SU-DHL-6 (cell line): Measurements from ENCODE around the gene ENO1.

Experiments
- H2AFZ ChIP-seq: fragments of 200-600 bp; sonication (generic); 2 replicates; pipeline ENCODE4 v1.6.1; 2014; ENCODE audit warnings: low read depth, mild to moderate bottlenecking, moderate library complexity, mixed read lengths, antibody characterized with exemption, low read length; ENCODE audit not compliant: severe bottlenecking
- H3F3A ChIP-seq: fragments of 200-600 bp; shearing (Covaris generic); 2 replicates; pipeline ENCODE4 v1.6.0; 2016; ENCODE audit warnings: antibody characterized with exemption, mild to moderate bottlenecking; ENCODE audit not compliant: insufficient read depth
- H3K27ac ChIP-seq: fragments of 200-600 bp; sonication (generic); 2 replicates; pipeline ENCODE4 v1.5.1; 2016; ENCODE audit warnings: low read depth, mild to moderate bottlenecking, low read length, moderate library complexity, mixed read lengths
- H3K27me3 ChIP-seq: fragments of 200-600 bp; sonication (generic), shearing (Covaris generic); 2 replicates; pipeline ENCODE4 v1.6.0; 2014; ENCODE audit warnings: mild to moderate bottlenecking, low read length
- H3K36me3 ChIP-seq: fragments of 200-600 bp; sonication (generic); 2 replicates; pipeline ENCODE4 v1.6.1; 2014; ENCODE audit warnings: mild to moderate bottlenecking, low read length, mixed read lengths
- H3K4me2 ChIP-seq: fragments of 300-600, 200-600 bp; shearing (Covaris generic), sonication (generic); 2 replicates; pipeline ENCODE4 v1.6.0; 2014; ENCODE audit warnings: low read length, low read depth, mild to moderate bottlenecking; ENCODE audit not compliant: poor library complexity, severe bottlenecking
- H3K4me3 ChIP-seq: fragments of 200-600 bp; sonication (generic); 2 replicates; pipeline ENCODE4 v1.5.1; 2014; ENCODE audit warnings: antibody characterized with exemption, low read length, mild to moderate bottlenecking, mixed read lengths; ENCODE audit not compliant: insufficient read depth, poor library complexity, severe bottlenecking
- H3K79me2 ChIP-seq: fragments of 200-600 bp; sonication (generic); 2 replicates; pipeline ENCODE4 v1.6.1; 2014; ENCODE audit warnings: mild to moderate bottlenecking, low read length, moderate library complexity; ENCODE audit not compliant: insufficient read depth
- H3K9ac ChIP-seq: fragments of 200-600 bp; sonication (generic); 2 replicates; pipeline ENCODE4 v1.7.0; 2014; ENCODE audit warnings: mild to moderate bottlenecking, low read length
- H3K9me2 ChIP-seq: fragments of 200-600 bp; sonication (generic); replicated peaks from 2 replicates; pipeline ENCODE4 v1.6.1; 2014; ENCODE audit warnings: low read length; ENCODE audit not compliant: insufficient read depth
- H3K9me3 ChIP-seq: fragments of 200-600 bp; sonication (generic); 2 replicates; pipeline ENCODE4 v1.6.1; 2014; ENCODE audit warnings: low read length, mixed read lengths; ENCODE audit not compliant: insufficient read depth
- H4K20me1 ChIP-seq: fragments of 200-600 bp; sonication (generic); 2 replicates; pipeline ENCODE4 v1.6.1; 2014; ENCODE audit warnings: low read depth, mild to moderate bottlenecking, antibody characterized with exemption, low read length, moderate library complexity, mixed read lengths
- CTCF ChIP-seq: fragments of 200-600 bp; sonication (generic); IDR thresholded peaks from one replicate; pipeline ENCODE4 v1.5.1; 2017; ENCODE audit warnings: antibody characterized with exemption, mild to moderate bottlenecking, low read length, moderate library complexity; ENCODE audit not compliant: insufficient read depth, poor library complexity, severe bottlenecking
- EZH2phosphoT487 ChIP-seq: fragments of 200-600 bp; sonication (generic), shearing (Covaris generic); conservative IDR thresholded peaks from 2 replicates; pipeline ENCODE4 v1.6.1; 2018; ENCODE audit warnings: mild to moderate bottlenecking, antibody characterized with exemption, low read length, moderate library complexity, mixed read lengths

Gene ENO1

GRCh38 chr1:8844501-8845006, 33.9 kb downstream of the ENO1 start:
- Histone ChIP-seq H3F3A (no peaks in the 10 kb centered on the region), H3K79me2 (no peaks in the 10 kb centered on the region), H3K4me3 (no peak overlapping the region), H3K9me3 (no peaks in the 10 kb centered on the region), H3K27me3 (no peaks in the 10 kb centered on the region), H3K27ac (no peak overlapping the region), H3K36me3 (no peaks in the 10 kb centered on the region), H3K9ac (no peak overlapping the region), H4K20me1 (no peaks in the 10 kb centered on the region), H3K4me2 (no peak overlapping the region), H2AFZ (no peak overlapping the region), H3K9me2 (no peaks in the 10 kb centered on the region)
- no peak for TF ChIP-seq CTCF
- no peak for TF ChIP-seq EZH2phosphoT487

- no peak for TF ChIP-seq CTCF
- TF ChIP-seq EZH2phosphoT487 = no peak
- no peaks in the 10 kb centered on the region for H3K27me3 ChIP-seq
- no peaks in the 10 kb centered on the region for H3K79me2 ChIP-seq
- H2AFZ ChIP-seq = no peak overlapping the region
- no peak overlapping the region for H3K4me3 ChIP-seq
- H3K9me3 ChIP-seq = no peaks in the 10 kb centered on the region
- no peaks in the 10 kb centered on the region for H3K36me3 ChIP-seq
- no peak overlapping the region for H3K4me2 ChIP-seq
- H4K20me1 ChIP-seq = no peaks in the 10 kb centered on the region
- H3K9me2 ChIP-seq = no peaks in the 10 kb centered on the region
- no peaks in the 10 kb centered on the region for H3F3A ChIP-seq
- no peak overlapping the region for H3K27ac ChIP-seq
- no peak overlapping the region for H3K9ac ChIP-seq
Measured at GRCh38 chr1:8841395-8841794, 37.1 kb downstream of the ENO1 start.

- Histone ChIP-seq H3K27ac (no peak overlapping the region), H3K9me2 (no peaks in the 10 kb centered on the region), H3K4me2 (no peak overlapping the region), H4K20me1 (no peaks in the 10 kb centered on the region), H3K36me3 (no peaks in the 10 kb centered on the region), H3F3A (no peaks in the 10 kb centered on the region), H3K9me3 (no peaks in the 10 kb centered on the region), H3K27me3 (no peaks in the 10 kb centered on the region), H3K9ac (no peak overlapping the region), H3K4me3 (no peak overlapping the region), H2AFZ (no peak overlapping the region), H3K79me2 (no peaks in the 10 kb centered on the region)
- TF ChIP-seq CTCF (no peak), EZH2phosphoT487 (no peak)
Measured at GRCh38 chr1:8839990-8840389, 38.5 kb downstream of the ENO1 start.
